SK-N-SH treated with all-trans-retinoic acid at 6 μM for 48 hours (cell line): ENCODE results near the gene NRXN2.

ENCODE experiments used
- ATAC-seq: fragments of 200-7000 bp; cut with Tn5 transposase; 3 replicates; pipeline ENCODE4 v1.9.1; 2020; ENCODE audit warnings: mild to moderate bottlenecking, moderate library complexity
- BACH2 ChIP-seq: fragments of 250-450 bp; sonication (Bioruptor Pico); IDR thresholded peaks from 2 replicates; pipeline ENCODE4 v1.9.0; 2021; ENCODE audit warnings: mild to moderate bottlenecking, borderline replicate concordance
- ESRRG ChIP-seq: fragments of 250-450 bp; sonication (Bioruptor Pico); IDR thresholded peaks from 2 replicates; pipeline ENCODE4 v1.6.1; 2021; ENCODE audit warnings: mild to moderate bottlenecking
- GLIS3 ChIP-seq: fragments of 250-450 bp; sonication (Bioruptor Pico); IDR thresholded peaks from 2 replicates; pipeline ENCODE4 v1.5.0; 2020; ENCODE audit warnings: mild to moderate bottlenecking, moderate library complexity
- ISL1 ChIP-seq: fragments of 250-450 bp; sonication (Bioruptor Pico); IDR thresholded peaks from 2 replicates; pipeline ENCODE4 v2.1.2; 2022; ENCODE audit warnings: mild to moderate bottlenecking, moderate library complexity
- OSR1 ChIP-seq: fragments of 250-450 bp; sonication (Bioruptor Pico); IDR thresholded peaks from 2 replicates; pipeline ENCODE4 v1.8.0; 2022; ENCODE audit warnings: moderate library complexity, mild to moderate bottlenecking, inconsistent platforms
- PPARA ChIP-seq: fragments of 250-450 bp; sonication (Bioruptor Pico); IDR thresholded peaks from 2 replicates; pipeline ENCODE4 v1.5.0; 2020; ENCODE audit warnings: mild to moderate bottlenecking, borderline replicate concordance
- RARB ChIP-seq: fragments of 250-450 bp; sonication (Bioruptor Pico); IDR thresholded peaks from 2 replicates; pipeline ENCODE4 v1.8.0; 2021; ENCODE audit warnings: mild to moderate bottlenecking, moderate library complexity
- SNAI2 ChIP-seq: fragments of 250-450 bp; sonication (Bioruptor Pico); IDR thresholded peaks from 2 replicates; pipeline ENCODE4 v1.5.0; 2020; ENCODE audit warnings: mild to moderate bottlenecking, moderate library complexity
- TCF4 ChIP-seq: fragments of 250-450 bp; sonication (Bioruptor Pico); IDR thresholded peaks from 2 replicates; pipeline ENCODE4 v1.8.0; 2021; ENCODE audit warnings: mild to moderate bottlenecking, moderate library complexity, borderline replicate concordance
- TOX ChIP-seq: fragments of 250-450 bp; sonication (Bioruptor Pico); IDR thresholded peaks from 2 replicates; pipeline ENCODE4 v1.8.0; 2021; ENCODE audit warnings: mild to moderate bottlenecking, moderate library complexity, borderline replicate concordance
- ZC3H10 ChIP-seq: fragments of 250-450 bp; sonication (Bioruptor Pico); IDR thresholded peaks from 2 replicates; pipeline ENCODE4 v1.5.1; 2021; ENCODE audit warnings: mild to moderate bottlenecking, moderate library complexity
- ZFP3 ChIP-seq: fragments of 250-450 bp; sonication (Bioruptor Pico); IDR thresholded peaks from 2 replicates; pipeline ENCODE4 v1.5.0; 2020; ENCODE audit warnings: mild to moderate bottlenecking, moderate library complexity
- ZFP30 ChIP-seq: fragments of 450-650 bp; formaldehyde crosslinking; IDR thresholded peaks from 2 replicates; pipeline ENCODE4 v1.5.0; 2022; ENCODE audit warnings: mild to moderate bottlenecking, moderate library complexity
- ZNF565 ChIP-seq: fragments of 450-650 bp; formaldehyde crosslinking; conservative IDR thresholded peaks from 2 replicates; pipeline ENCODE4 v1.5.0; 2020; ENCODE audit warnings: low read depth, mild to moderate bottlenecking, moderate library complexity
- ZNF70 ChIP-seq: fragments of 450-650 bp; formaldehyde crosslinking; IDR thresholded peaks from 2 replicates; pipeline ENCODE4 v1.5.0; 2020; ENCODE audit warnings: mild to moderate bottlenecking, moderate library complexity
- ZNF8 ChIP-seq: fragments of 450-650 bp; formaldehyde crosslinking; IDR thresholded peaks from 2 replicates; pipeline ENCODE4 v1.5.0; 2020; ENCODE audit warnings: mild to moderate bottlenecking, moderate library complexity
- TF ChIP-seq, protein P1 (sequence below): fragments of 250-450 bp; sonication (Bioruptor Pico); IDR thresholded peaks from 2 replicates; pipeline ENCODE4 v1.8.0; 2020; ENCODE audit warnings: mild to moderate bottlenecking, moderate library complexity, borderline replicate concordance
- TF ChIP-seq, protein P2 (sequence below): fragments of 250-450 bp; sonication (Bioruptor Pico); IDR thresholded peaks from 2 replicates; pipeline ENCODE4 v1.5.1; 2020; ENCODE audit warnings: low read depth, mild to moderate bottlenecking, moderate library complexity
- TF ChIP-seq, protein P3 (sequence below): fragments of 250-450 bp; sonication (Bioruptor Pico); IDR thresholded peaks from 2 replicates; pipeline ENCODE4 v1.5.0; 2020; ENCODE audit warnings: mild to moderate bottlenecking, moderate library complexity
- TF ChIP-seq, protein P4 (sequence below): fragments of 250-450 bp; sonication (Bioruptor Pico); IDR thresholded peaks from 2 replicates; pipeline ENCODE4 v1.5.1; 2021; ENCODE audit warnings: mild to moderate bottlenecking, moderate library complexity
- TF ChIP-seq, protein P5 (sequence below): fragments of 250-450 bp; sonication (Bioruptor Pico); IDR thresholded peaks from 2 replicates; pipeline ENCODE4 v1.8.0; 2021; ENCODE audit warnings: low read depth, mild to moderate bottlenecking, moderate library complexity, borderline replicate concordance

Gene NRXN2

DNA sequence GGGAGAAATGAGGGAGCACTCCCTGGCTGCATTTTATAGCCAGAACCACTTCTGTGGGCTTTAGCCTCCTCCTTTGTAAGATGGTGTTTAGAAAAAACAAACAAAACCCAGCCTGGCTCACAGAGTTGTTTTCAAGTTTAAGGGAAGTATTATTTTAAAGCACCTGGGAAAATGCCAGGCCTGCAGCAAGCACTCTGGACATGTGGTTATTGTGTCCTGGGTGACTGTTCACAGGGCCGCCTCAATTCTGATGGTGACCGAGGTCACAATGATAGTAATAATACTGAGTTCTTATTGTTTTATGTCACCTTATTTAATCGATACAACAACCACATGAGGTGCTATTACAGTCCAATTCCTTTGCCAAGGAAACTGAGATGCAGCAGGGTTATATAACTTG, 152.7 kb downstream of the NRXN2 start:
- TF ChIP-seq OSR1 (CRISPR knock-in tag) (no peak), TCF4 (CRISPR knock-in tag) (no peak), TOX (no peak), ZFP3 (CRISPR knock-in tag) (no peak), ESRRG (CRISPR knock-in tag) (no peak), SNAI2 (CRISPR knock-in tag) (no peak), PPARA (CRISPR knock-in tag) (no peak), ZNF8 (CRISPR knock-in tag) (no peak), ISL1 (CRISPR knock-in tag) (no peak), BACH2 (CRISPR knock-in tag) (no peak), ZNF70 (CRISPR knock-in tag) (no peak), ZNF565 (CRISPR knock-in tag) (no peak)
- TF ChIP-seq, protein P1, sequence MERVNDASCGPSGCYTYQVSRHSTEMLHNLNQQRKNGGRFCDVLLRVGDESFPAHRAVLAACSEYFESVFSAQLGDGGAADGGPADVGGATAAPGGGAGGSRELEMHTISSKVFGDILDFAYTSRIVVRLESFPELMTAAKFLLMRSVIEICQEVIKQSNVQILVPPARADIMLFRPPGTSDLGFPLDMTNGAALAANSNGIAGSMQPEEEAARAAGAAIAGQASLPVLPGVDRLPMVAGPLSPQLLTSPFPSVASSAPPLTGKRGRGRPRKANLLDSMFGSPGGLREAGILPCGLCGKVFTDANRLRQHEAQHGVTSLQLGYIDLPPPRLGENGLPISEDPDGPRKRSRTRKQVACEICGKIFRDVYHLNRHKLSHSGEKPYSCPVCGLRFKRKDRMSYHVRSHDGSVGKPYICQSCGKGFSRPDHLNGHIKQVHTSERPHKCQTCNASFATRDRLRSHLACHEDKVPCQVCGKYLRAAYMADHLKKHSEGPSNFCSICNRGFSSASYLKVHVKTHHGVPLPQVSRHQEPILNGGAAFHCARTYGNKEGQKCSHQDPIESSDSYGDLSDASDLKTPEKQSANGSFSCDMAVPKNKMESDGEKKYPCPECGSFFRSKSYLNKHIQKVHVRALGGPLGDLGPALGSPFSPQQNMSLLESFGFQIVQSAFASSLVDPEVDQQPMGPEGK (CRISPR knock-in tag): no peak
- TF ChIP-seq, protein P2, sequence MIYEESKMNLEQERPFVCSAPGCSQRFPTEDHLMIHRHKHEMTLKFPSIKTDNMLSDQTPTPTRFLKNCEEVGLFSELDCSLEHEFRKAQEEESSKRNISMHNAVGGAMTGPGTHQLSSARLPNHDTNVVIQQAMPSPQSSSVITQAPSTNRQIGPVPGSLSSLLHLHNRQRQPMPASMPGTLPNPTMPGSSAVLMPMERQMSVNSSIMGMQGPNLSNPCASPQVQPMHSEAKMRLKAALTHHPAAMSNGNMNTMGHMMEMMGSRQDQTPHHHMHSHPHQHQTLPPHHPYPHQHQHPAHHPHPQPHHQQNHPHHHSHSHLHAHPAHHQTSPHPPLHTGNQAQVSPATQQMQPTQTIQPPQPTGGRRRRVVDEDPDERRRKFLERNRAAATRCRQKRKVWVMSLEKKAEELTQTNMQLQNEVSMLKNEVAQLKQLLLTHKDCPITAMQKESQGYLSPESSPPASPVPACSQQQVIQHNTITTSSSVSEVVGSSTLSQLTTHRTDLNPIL (CRISPR knock-in tag): no peak
- TF ChIP-seq, protein P3, sequence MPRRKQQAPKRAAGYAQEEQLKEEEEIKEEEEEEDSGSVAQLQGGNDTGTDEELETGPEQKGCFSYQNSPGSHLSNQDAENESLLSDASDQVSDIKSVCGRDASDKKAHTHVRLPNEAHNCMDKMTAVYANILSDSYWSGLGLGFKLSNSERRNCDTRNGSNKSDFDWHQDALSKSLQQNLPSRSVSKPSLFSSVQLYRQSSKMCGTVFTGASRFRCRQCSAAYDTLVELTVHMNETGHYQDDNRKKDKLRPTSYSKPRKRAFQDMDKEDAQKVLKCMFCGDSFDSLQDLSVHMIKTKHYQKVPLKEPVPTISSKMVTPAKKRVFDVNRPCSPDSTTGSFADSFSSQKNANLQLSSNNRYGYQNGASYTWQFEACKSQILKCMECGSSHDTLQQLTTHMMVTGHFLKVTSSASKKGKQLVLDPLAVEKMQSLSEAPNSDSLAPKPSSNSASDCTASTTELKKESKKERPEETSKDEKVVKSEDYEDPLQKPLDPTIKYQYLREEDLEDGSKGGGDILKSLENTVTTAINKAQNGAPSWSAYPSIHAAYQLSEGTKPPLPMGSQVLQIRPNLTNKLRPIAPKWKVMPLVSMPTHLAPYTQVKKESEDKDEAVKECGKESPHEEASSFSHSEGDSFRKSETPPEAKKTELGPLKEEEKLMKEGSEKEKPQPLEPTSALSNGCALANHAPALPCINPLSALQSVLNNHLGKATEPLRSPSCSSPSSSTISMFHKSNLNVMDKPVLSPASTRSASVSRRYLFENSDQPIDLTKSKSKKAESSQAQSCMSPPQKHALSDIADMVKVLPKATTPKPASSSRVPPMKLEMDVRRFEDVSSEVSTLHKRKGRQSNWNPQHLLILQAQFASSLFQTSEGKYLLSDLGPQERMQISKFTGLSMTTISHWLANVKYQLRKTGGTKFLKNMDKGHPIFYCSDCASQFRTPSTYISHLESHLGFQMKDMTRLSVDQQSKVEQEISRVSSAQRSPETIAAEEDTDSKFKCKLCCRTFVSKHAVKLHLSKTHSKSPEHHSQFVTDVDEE: no peak
- TF ChIP-seq, protein P4, sequence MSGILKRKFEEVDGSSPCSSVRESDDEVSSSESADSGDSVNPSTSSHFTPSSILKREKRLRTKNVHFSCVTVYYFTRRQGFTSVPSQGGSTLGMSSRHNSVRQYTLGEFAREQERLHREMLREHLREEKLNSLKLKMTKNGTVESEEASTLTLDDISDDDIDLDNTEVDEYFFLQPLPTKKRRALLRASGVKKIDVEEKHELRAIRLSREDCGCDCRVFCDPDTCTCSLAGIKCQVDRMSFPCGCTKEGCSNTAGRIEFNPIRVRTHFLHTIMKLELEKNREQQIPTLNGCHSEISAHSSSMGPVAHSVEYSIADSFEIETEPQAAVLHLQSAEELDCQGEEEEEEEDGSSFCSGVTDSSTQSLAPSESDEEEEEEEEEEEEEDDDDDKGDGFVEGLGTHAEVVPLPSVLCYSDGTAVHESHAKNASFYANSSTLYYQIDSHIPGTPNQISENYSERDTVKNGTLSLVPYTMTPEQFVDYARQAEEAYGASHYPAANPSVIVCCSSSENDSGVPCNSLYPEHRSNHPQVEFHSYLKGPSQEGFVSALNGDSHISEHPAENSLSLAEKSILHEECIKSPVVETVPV (CRISPR knock-in tag): no peak
- no peak for ATAC-seq

DNA sequence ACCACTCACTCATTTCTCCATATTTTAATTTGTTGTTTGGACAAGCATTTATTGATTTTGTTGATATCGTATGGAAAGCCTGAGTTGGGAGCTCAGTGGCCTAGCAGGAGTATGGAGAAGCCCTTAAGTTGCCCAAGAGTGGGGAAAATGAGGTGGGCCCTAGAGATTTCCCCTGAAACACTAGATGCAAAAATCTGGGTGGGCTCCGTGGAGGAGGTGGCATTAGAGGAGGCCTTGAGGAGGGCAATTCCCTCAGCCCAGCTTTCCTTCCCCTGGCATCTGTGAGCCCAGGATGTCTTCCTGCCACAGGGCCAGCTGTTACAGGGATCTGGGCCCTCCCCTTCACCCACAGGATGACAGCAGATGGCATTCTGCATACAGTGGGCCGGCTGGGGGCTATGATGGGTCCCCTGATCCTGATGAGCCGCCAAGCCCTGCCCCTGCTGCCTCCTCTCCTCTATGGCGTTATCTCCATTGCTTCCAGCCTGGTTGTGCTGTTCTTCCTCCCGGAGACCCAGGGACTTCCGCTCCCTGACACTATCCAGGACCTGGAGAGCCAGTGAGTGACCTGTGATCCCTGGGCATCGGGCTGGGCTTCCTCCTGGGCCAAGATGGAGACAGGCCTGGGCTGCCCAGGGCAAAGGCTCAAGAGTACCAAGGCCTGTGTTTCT, 153.6 kb downstream of the NRXN2 start:
- no peak for ATAC-seq
- TF ChIP-seq PPARA (CRISPR knock-in tag) (no peak), ZNF8 (CRISPR knock-in tag) (no peak), RARB (CRISPR knock-in tag) (no peak), ZNF70 (CRISPR knock-in tag) (no peak), GLIS3 (no peak), ISL1 (CRISPR knock-in tag) (no peak), ZC3H10 (CRISPR knock-in tag) (no peak), ZNF565 (CRISPR knock-in tag) (no peak), SNAI2 (CRISPR knock-in tag) (no peak), ZFP30 (CRISPR knock-in tag) (no peak), TOX (no peak)
- TF ChIP-seq, protein P1 (CRISPR knock-in tag): no peak
- TF ChIP-seq, protein P2 (CRISPR knock-in tag): no peak
- TF ChIP-seq, protein P5, sequence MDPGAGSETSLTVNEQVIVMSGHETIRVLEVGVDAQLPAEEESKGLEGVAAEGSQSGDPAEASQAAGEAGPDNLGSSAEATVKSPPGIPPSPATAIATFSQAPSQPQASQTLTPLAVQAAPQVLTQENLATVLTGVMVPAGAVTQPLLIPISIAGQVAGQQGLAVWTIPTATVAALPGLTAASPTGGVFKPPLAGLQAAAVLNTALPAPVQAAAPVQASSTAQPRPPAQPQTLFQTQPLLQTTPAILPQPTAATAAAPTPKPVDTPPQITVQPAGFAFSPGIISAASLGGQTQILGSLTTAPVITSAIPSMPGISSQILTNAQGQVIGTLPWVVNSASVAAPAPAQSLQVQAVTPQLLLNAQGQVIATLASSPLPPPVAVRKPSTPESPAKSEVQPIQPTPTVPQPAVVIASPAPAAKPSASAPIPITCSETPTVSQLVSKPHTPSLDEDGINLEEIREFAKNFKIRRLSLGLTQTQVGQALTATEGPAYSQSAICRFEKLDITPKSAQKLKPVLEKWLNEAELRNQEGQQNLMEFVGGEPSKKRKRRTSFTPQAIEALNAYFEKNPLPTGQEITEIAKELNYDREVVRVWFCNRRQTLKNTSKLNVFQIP: no peak
